ENCODE results near the gene ZFYVE28.

The ZFYVE28 gene

GRCh38 chr4:2333356-2333841 lies 85.0 kb downstream of the ZFYVE28 start:
- no peak for DNase-seq (ENCODE audit: low read depth in 3 of 3)

GRCh38 chr4:2332976-2333319 lies 85.5 kb downstream of the ZFYVE28 start:
- DNase-seq (ENCODE audit: low read depth in 3 of 3): no peak

- DNase-seq (ENCODE audit: low read depth in 3 of 3): no peak
Observed at GRCh38 chr4:2332201-2332975, 86.1 kb downstream of the ZFYVE28 start.

- DNase-seq (ENCODE audit: low read depth in 3 of 3): no peak
Observed at GRCh38 chr4:2331519-2332200, 86.8 kb downstream of the ZFYVE28 start.

- DNase-seq (ENCODE audit: low read depth in 3 of 3): no peak
Observed at GRCh38 chr4:2331043-2331420, 87.4 kb downstream of the ZFYVE28 start.

- no peak for DNase-seq (ENCODE audit: low read depth in 3 of 3)
Observed at GRCh38 chr4:2330091-2331042, 88.1 kb downstream of the ZFYVE28 start.

- DNase-seq (ENCODE audit: low read depth in 3 of 3): no peak
Observed at GRCh38 chr4:2327579-2327978, 90.9 kb downstream of the ZFYVE28 start.

GRCh38 chr4:2324891-2325290 lies 93.6 kb downstream of the ZFYVE28 start:
- no peak for DNase-seq (ENCODE audit: low read depth in 3 of 3)

GRCh38 chr4:2322841-2323240 lies 95.6 kb downstream of the ZFYVE28 start:
- no peak for DNase-seq (ENCODE audit: low read depth in 3 of 3)

- DNase-seq (ENCODE audit: low read depth in 3 of 3): no peak
Observed at GRCh38 chr4:2322227-2322626, 96.2 kb downstream of the ZFYVE28 start.

GRCh38 chr4:2321279-2322196 lies 96.9 kb downstream of the ZFYVE28 start:
- DNase-seq (ENCODE audit: low read depth in 3 of 3): no peak

GRCh38 chr4:2320746-2321145 lies 97.7 kb downstream of the ZFYVE28 start:
- DNase-seq (ENCODE audit: low read depth in 3 of 3): no peak

GRCh38 chr4:2320152-2320551 lies 98.3 kb downstream of the ZFYVE28 start:
- no peak for DNase-seq (ENCODE audit: low read depth in 3 of 3)

- DNase-seq (ENCODE audit: low read depth in 3 of 3): no peak
Observed at GRCh38 chr4:2318885-2319284, 99.6 kb downstream of the ZFYVE28 start.

- no peak for DNase-seq (ENCODE audit: low read depth in 3 of 3)
Observed at GRCh38 chr4:2318476-2318875, 100.0 kb downstream of the ZFYVE28 start.

- no peak for DNase-seq (ENCODE audit: low read depth in 3 of 3)
Observed at GRCh38 chr4:2313366-2313765, 105.1 kb downstream of the ZFYVE28 start.

- DNase-seq (ENCODE audit: low read depth in 3 of 3): no peak
Observed at GRCh38 chr4:2306773-2307410, 111.6 kb downstream of the ZFYVE28 start.

- no peak for DNase-seq (ENCODE audit: low read depth in 3 of 3)
Observed at GRCh38 chr4:2305766-2306501, 112.5 kb downstream of the ZFYVE28 start.

GRCh38 chr4:2304877-2305561 lies 113.4 kb downstream of the ZFYVE28 start:
- DNase-seq (ENCODE audit: low read depth in 3 of 3): no peak
